ENCODE measurements around the gene TEK.

The TEK gene

GRCh38 chr9:27065288-27065687, 43.7 kb upstream of the TEK start:
- Histone ChIP-seq H3K9ac (ENCODE audit: low read depth, low read length) (no peak overlapping the region), H3K4me3 (ENCODE audit: low read depth in 1 of 2, low read length in 2 of 2) (no peak overlapping the region), H3K27ac (ENCODE audit: low read length) (no peak overlapping the region), H3K36me3 (ENCODE audit: insufficient read depth, low read length) (no peaks in the 10 kb centered on the region), H3K27me3 (ENCODE audit: insufficient read depth, low read length, poor library complexity) (no peaks in the 10 kb centered on the region), H3K9me3 (ENCODE audit: insufficient read depth, low read length, severe bottlenecking) (no peaks in the 10 kb centered on the region), H4K20me1 (ENCODE audit: insufficient read depth, low read length) (no peaks in the 10 kb centered on the region), H2AFZ (ENCODE audit: low read depth, low read length) (no peak overlapping the region), H3K4me1 (ENCODE audit: insufficient read depth, low read length) (no peaks in the 10 kb centered on the region), H3K4me2 (ENCODE audit: insufficient read depth, low read length) (no peak overlapping the region), H3K79me2 (ENCODE audit: insufficient read depth, low read length) (no peaks in the 10 kb centered on the region)
- DNase-seq (no peak), ATAC-seq (ENCODE audit: insufficient read depth, low read depth) (no peak)
- no peak for TF ChIP-seq EZH2 (IDR thresholded peaks at IDR 0.05; ENCODE audit: borderline replicate concordance, low read depth, low read length, severe bottlenecking)
- TF ChIP-seq CTCF (IDR thresholded peaks at IDR 0.05; ENCODE audit: borderline replicate concordance, extremely low read depth, low read length, poor library complexity, severe bottlenecking), result no peak

GRCh38 chr9:27073841-27074728, 34.9 kb upstream of the TEK start:
- no peaks in the 10 kb centered on the region for H3K27me3 ChIP-seq (ENCODE audit: insufficient read depth, low read length, poor library complexity)
- no peak for TF ChIP-seq EZH2 (IDR thresholded peaks at IDR 0.05; ENCODE audit: borderline replicate concordance, low read depth, low read length, severe bottlenecking)
- no peak for TF ChIP-seq CTCF (IDR thresholded peaks at IDR 0.05; ENCODE audit: borderline replicate concordance, extremely low read depth, low read length, poor library complexity, severe bottlenecking)
- H3K79me2 ChIP-seq (ENCODE audit: insufficient read depth, low read length), result no peaks in the 10 kb centered on the region
- no peak overlapping the region for H3K27ac ChIP-seq (ENCODE audit: low read length)
- no peaks in the 10 kb centered on the region for H3K9me3 ChIP-seq (ENCODE audit: insufficient read depth, low read length, severe bottlenecking)
- ATAC-seq (ENCODE audit: insufficient read depth, low read depth) (no peak), DNase-seq (no peak)
- no peak overlapping the region for H2AFZ ChIP-seq (ENCODE audit: low read depth, low read length)
- H4K20me1 ChIP-seq (ENCODE audit: insufficient read depth, low read length), result no peaks in the 10 kb centered on the region
- no peak overlapping the region for H3K4me3 ChIP-seq (ENCODE audit: low read depth in 1 of 2, low read length in 2 of 2)
- H3K36me3 ChIP-seq (ENCODE audit: insufficient read depth, low read length), result no peaks in the 10 kb centered on the region
- H3K4me1 ChIP-seq (ENCODE audit: insufficient read depth, low read length), result no peaks in the 10 kb centered on the region
- H3K9ac ChIP-seq (ENCODE audit: low read depth, low read length), result no peak overlapping the region
- H3K4me2 ChIP-seq (ENCODE audit: insufficient read depth, low read length), result no peak overlapping the region

- no peak overlapping the region for H2AFZ ChIP-seq (ENCODE audit: low read depth, low read length)
- TF ChIP-seq CTCF (IDR thresholded peaks at IDR 0.05; ENCODE audit: borderline replicate concordance, extremely low read depth, low read length, poor library complexity, severe bottlenecking) (no peak), EZH2 (IDR thresholded peaks at IDR 0.05; ENCODE audit: borderline replicate concordance, low read depth, low read length, severe bottlenecking) (no peak)
- DNase-seq, result no peak
Observed at GRCh38 chr9:27078685-27079084, 30.3 kb upstream of the TEK start.

More at GRCh38 chr9:27078685-27079084, 30.3 kb upstream of the TEK start:
- H3K27ac ChIP-seq (ENCODE audit: low read length), result no peak overlapping the region
- no peaks in the 10 kb centered on the region for H3K4me1 ChIP-seq (ENCODE audit: insufficient read depth, low read length)
- H3K4me3 ChIP-seq (ENCODE audit: low read depth in 1 of 2, low read length in 2 of 2), result no peak overlapping the region
- no peak overlapping the region for H3K9ac ChIP-seq (ENCODE audit: low read depth, low read length)
- H3K79me2 ChIP-seq (ENCODE audit: insufficient read depth, low read length), result no peaks in the 10 kb centered on the region
- no peaks in the 10 kb centered on the region for H3K36me3 ChIP-seq (ENCODE audit: insufficient read depth, low read length)
- no peak for ATAC-seq (ENCODE audit: insufficient read depth, low read depth)
- H4K20me1 ChIP-seq (ENCODE audit: insufficient read depth, low read length), result no peaks in the 10 kb centered on the region
- H3K4me2 ChIP-seq (ENCODE audit: insufficient read depth, low read length), result no peak overlapping the region
- no peaks in the 10 kb centered on the region for H3K27me3 ChIP-seq (ENCODE audit: insufficient read depth, low read length, poor library complexity)
- H3K9me3 ChIP-seq (ENCODE audit: insufficient read depth, low read length, severe bottlenecking), result no peaks in the 10 kb centered on the region

All from DND-41 (cell line).